K562 (cell line): Measurements from ENCODE around the gene INCA1. TPM values are rescaled to one million over a fixed set of nuclear protein-coding genes. Genes with fewer than 3 reads are reported as not detected.

ENCODE experiments used
- ARID2 ChIP-seq: fragments of 450-650 bp; IDR thresholded peaks from 2 replicates; pipeline ENCODE4 v1.6.1; 2017; ENCODE audit warnings: antibody characterized with exemption, mild to moderate bottlenecking
- CREBBP ChIP-seq: IDR thresholded peaks from one replicate; pipeline ENCODE4 v1.6.1; 2012; ENCODE audit warnings: low read depth, mild to moderate bottlenecking, control low read depth, inconsistent platforms, low read length
- HNRNPUL1 ChIP-seq: fragments of 200-400 bp; formaldehyde crosslinking; IDR thresholded peaks from 2 replicates; pipeline ENCODE4 v1.6.1; 2017; ENCODE audit warnings: low read length
- MAFG ChIP-seq: fragments of 450-650 bp; conservative IDR thresholded peaks from 2 replicates; pipeline ENCODE4 v1.6.1; 2016; ENCODE audit warnings: missing genetic modification characterization, missing compliant biosample characterization
- MYC ChIP-seq, 2 experiments: fragments of 250-450 bp in 1 of 2; sonication (Bioruptor Pico) in 1 of 2; IDR thresholded peaks; 2 replicates each; pipeline versions ENCODE4 v1.5.1 to v1.6.1; 2012 to 2021; ENCODE audit warnings: low read depth in 2 of 2, borderline replicate concordance in 1 of 2, improper control_type of control experiment in 1 of 2, low read length in 1 of 2, mild to moderate bottlenecking in 1 of 2, moderate library complexity in 1 of 2
- NR1H2 ChIP-seq: sonication (generic); formaldehyde crosslinking; IDR thresholded peaks from 2 replicates; pipeline ENCODE4 v1.4.0; 2020; ENCODE audit warnings: mild to moderate bottlenecking, missing genetic modification reagents
- POLR2A ChIP-seq: fragments of 450-650 bp; conservative IDR thresholded peaks from 2 replicates; pipeline ENCODE4 v1.6.1; 2016
- RAD21 ChIP-seq, 2 experiments: fragments of 250-450 bp in 1 of 2; fragments of 450-650 bp in 1 of 2; sonication (Bioruptor Pico) in 1 of 2; formaldehyde crosslinking in 1 of 2; IDR thresholded peaks in 1 of 2; conservative IDR thresholded peaks in 1 of 2; 2 replicates each; pipeline versions ENCODE4 v1.4.0 to v1.8.0; 2020 to 2022; ENCODE audit warnings: mild to moderate bottlenecking in 2 of 2, moderate library complexity in 1 of 2
- SLC30A9 ChIP-seq: fragments of 250-450 bp; sonication (Bioruptor Pico); IDR thresholded peaks from 2 replicates; pipeline ENCODE4 v1.8.0; 2022; ENCODE audit warnings: mild to moderate bottlenecking, moderate library complexity
- SMC3 ChIP-seq: conservative IDR thresholded peaks from 2 replicates; pipeline ENCODE4 v1.6.1; 2011; ENCODE audit warnings: low read depth, low read length, improper control_type of control experiment; ENCODE audit not compliant: insufficient read depth
- TCF15 ChIP-seq: fragments of 250-450 bp; sonication (Bioruptor Pico); IDR thresholded peaks from 2 replicates; pipeline ENCODE4 v1.8.0; 2022; ENCODE audit warnings: moderate library complexity, mild to moderate bottlenecking, inconsistent platforms
- ZBTB40 ChIP-seq, 2 experiments: fragments of 450-650 bp in 1 of 2; sonication (generic) in 1 of 2; formaldehyde crosslinking in 1 of 2; IDR thresholded peaks; 2 replicates each; pipeline versions ENCODE4 v1.7.1 to v1.9.0; 2016 to 2022; ENCODE audit warnings: inconsistent platforms in 1 of 2, mild to moderate bottlenecking in 1 of 2, missing genetic modification reagents in 1 of 2
- ZFP91 ChIP-seq: sonication (generic); formaldehyde crosslinking; IDR thresholded peaks from 2 replicates; pipeline ENCODE4 v1.8.0; 2022; ENCODE audit warnings: mild to moderate bottlenecking, missing genetic modification reagents
- ZNF184 ChIP-seq: sonication (generic); formaldehyde crosslinking; IDR thresholded peaks from 2 replicates; pipeline ENCODE4 v1.5.0; 2020; ENCODE audit warnings: missing genetic modification reagents
- ZNF217 ChIP-seq: sonication (generic); formaldehyde crosslinking; IDR thresholded peaks from 2 replicates; pipeline ENCODE4 v1.8.0; 2022; ENCODE audit warnings: mild to moderate bottlenecking, missing genetic modification reagents
- ZNF431 ChIP-seq: sonication (generic); formaldehyde crosslinking; IDR thresholded peaks from 2 replicates; pipeline ENCODE4 v1.8.0; 2022; ENCODE audit warnings: mild to moderate bottlenecking, missing genetic modification reagents
- ZNF444 ChIP-seq: fragments of 250-450 bp; sonication (Bioruptor Pico); IDR thresholded peaks from 2 replicates; pipeline ENCODE4 v1.4.0; 2020; ENCODE audit warnings: mild to moderate bottlenecking, moderate library complexity
- polyA plus RNA-seq, 8 experiments: library from polyadenylated mRNA; depleted of rRNA in 4 of 8; stranded (reverse) in 5 of 8; unstranded in 3 of 8; fragments of >200 nt; fragmentation: Nextera tagmentation in 2 of 8; fragmentation: Illumina TruSeq in 1 of 8; extraction: Ambion mirVana in 2 of 8; extraction: Trizol in 1 of 8; gene quantifications; 2 replicates each; pipeline versions ENCODE4 v1.2.1 to v1.2.3, GENCODE V29; 2011 to 2014; ENCODE audit warnings: inconsistent platforms in 1 of 8, missing spikeins in 1 of 8
- total RNA-seq, 7 experiments: library from RNA; depleted of rRNA in 6 of 7; stranded (reverse); fragments of >200 nt in 6 of 7; fragmentation: Illumina TruSeq in 2 of 7; extraction: Trizol in 2 of 7; gene quantifications; 2 replicates each; pipeline versions ENCODE4 v1.2.1 to v1.2.3, GENCODE V29; 2011 to 2021; ENCODE audit warnings: low replicate concordance in 1 of 7

Gene INCA1
- total and polyA plus RNA-seq, 9 of the 15 experiments (the other 6 are each of a cell fraction or from before 2014, with no cell fraction given): 0.08 to 0.50 (median 0.13) TPM; not detected in 4

GRCh38 chr17:4947411-4948165, 49.7 kb downstream of the INCA1 start (continued):
- TF ChIP-seq ZBTB40 (IDR thresholded peaks at IDR 0.05) (peak; percentile 75), ZBTB40 (CRISPR knock-in tag; IDR thresholded peaks at IDR 0.05) (no peak), TCF15 (CRISPR knock-in tag) (no peak), ZFP91 (CRISPR knock-in tag) (no peak), SLC30A9 (CRISPR knock-in tag) (no peak), NR1H2 (CRISPR knock-in tag) (no peak), SMC3 (no peak), POLR2A (no peak; the same call in none of the 2 replicates), MAFG (tag) (no peak), HNRNPUL1 (no peak), ARID2 (no peak), CREBBP (no peak), ZNF184 (no peak), MYC (IDR thresholded peaks at IDR 0.05; ENCODE audit: low read depth, low read length) (peak; percentile 44; the same call in 1 of the 2 replicates), MYC (CRISPR knock-in tag; IDR thresholded peaks at IDR 0.05; ENCODE audit: borderline replicate concordance, low read depth) (no peak), ZNF444 (no peak), RAD21 (CRISPR knock-in tag; conservative IDR thresholded peaks at IDR 0.05 in 1 of 2, IDR thresholded peaks at IDR 0.05 in 1 of 2) (no peak), ZNF431 (no peak), ZNF217 (CRISPR knock-in tag) (no peak)
